HG03457 (cell line): ENCODE measurements around the gene MYCL.
A peak's percentile ranks its signal among the peaks of the same experiment; 100 is the strongest.
"Not testable (repeated sequence)": the region's sequence is repeated elsewhere in the genome, so short reads cannot be mapped to it uniquely, and the experiment has no call there.

Source experiments
- ATAC-seq: cut with Tn5 transposase; IDR thresholded peaks from one replicate; pipeline ENCODE4 v1.9.1; 2021; ENCODE audit warnings: moderate number of reproducible peaks; ENCODE audit not compliant: unreplicated experiment

MYCL gene

GRCh38 chr1:39919545-39919944 lies 17.8 kb upstream of the MYCL start:
- no peak for ATAC-seq

GRCh38 chr1:39917825-39918224 lies 16.1 kb upstream of the MYCL start:
- no peak for ATAC-seq

- no peak for ATAC-seq
Measured at GRCh38 chr1:39915499-39916129, 13.9 kb upstream of the MYCL start.

- not testable (repeated sequence) for ATAC-seq
Measured at GRCh38 chr1:39913136-39913535, 11.4 kb upstream of the MYCL start.

GRCh38 chr1:39910263-39910662 lies 8.5 kb upstream of the MYCL start:
- ATAC-seq: no peak

- ATAC-seq: no peak
Measured at GRCh38 chr1:39908534-39908933, 6.8 kb upstream of the MYCL start.

- ATAC-seq: no peak
Measured at GRCh38 chr1:39907528-39908453, 6.1 kb upstream of the MYCL start.

GRCh38 chr1:39905172-39905571 lies 3.5 kb upstream of the MYCL start:
- no peak for ATAC-seq

GRCh38 chr1:39902460-39902807 lies 717 bp upstream of the MYCL start:
- ATAC-seq: no peak

- peak; percentile 10 for ATAC-seq
Measured at GRCh38 chr1:39901464-39901713, 328 bp downstream of the MYCL start.

- no peak for ATAC-seq
Measured at GRCh38 chr1:39900662-39901463, 854 bp downstream of the MYCL start.

GRCh38 chr1:39899611-39900538 lies 1.8 kb downstream of the MYCL start:
- ATAC-seq: no peak

- ATAC-seq: no peak
Measured at GRCh38 chr1:39898648-39899603, 2.8 kb downstream of the MYCL start.

- no peak for ATAC-seq
Measured at GRCh38 chr1:39898191-39898590, 3.5 kb downstream of the MYCL start.

GRCh38 chr1:39896909-39897685 lies 4.6 kb downstream of the MYCL start:
- no peak for ATAC-seq

GRCh38 chr1:39895731-39896480 lies 5.8 kb downstream of the MYCL start:
- no peak for ATAC-seq

GRCh38 chr1:39894884-39895495 lies 6.7 kb downstream of the MYCL start:
- ATAC-seq: no peak
